WTC11 (cell line): ENCODE results near the gene KRTAP1-4. TPM values are rescaled to one million over a fixed set of nuclear protein-coding genes. Genes with fewer than 3 reads are reported as not detected.

Experiments used
- ATAC-seq: fragments of 200-7000 bp; cut with Tn5 transposase; 2 replicates; pipeline ENCODE4 v1.10.0; 2021; ENCODE audit warnings: mild to moderate bottlenecking, moderate library complexity
- CTCF ChIA-PET: fragments of 300-600 bp; sonication (Branson Sonifier 250); formaldehyde crosslinking; loops from one replicate; lab custom pipeline; 2021; ENCODE audit warnings: antibody characterized with exemption; lab: Charles Lee
- POLR2A ChIA-PET: fragments of 350-600 bp; sonication (Branson Sonifier 250); formaldehyde crosslinking; loops from one replicate; lab custom pipeline; 2021; ENCODE audit warnings: antibody characterized with exemption; lab: Charles Lee
- DNase-seq: peaks from one replicate; pipeline ENCODE4 v3.0.0; 2021; ENCODE audit warnings: low spot score
- H3K27ac Mint-ChIP-seq: 2 replicates; pipeline ENCODE4 v1.8.0; 2021; ENCODE audit warnings: mixed read lengths
- H3K27me3 Mint-ChIP-seq: 2 replicates; pipeline ENCODE4 v1.8.0; 2021; ENCODE audit warnings: low read depth, mild to moderate bottlenecking, moderate library complexity, mixed read lengths
- H3K36me3 Mint-ChIP-seq: 2 replicates; pipeline ENCODE4 v1.8.0; 2021; ENCODE audit warnings: mixed read lengths
- H3K4me1 Mint-ChIP-seq: 2 replicates; pipeline ENCODE4 v1.8.0; 2022; ENCODE audit warnings: mixed read lengths
- H3K4me3 Mint-ChIP-seq: 2 replicates; pipeline ENCODE4 v1.8.0; 2021; ENCODE audit warnings: mild to moderate bottlenecking, moderate library complexity, mixed read lengths
- H3K9me3 Mint-ChIP-seq: 2 replicates; pipeline ENCODE4 v1.8.0; 2021; ENCODE audit warnings: mixed read lengths
- ATF1 ChIP-seq: sonication (generic); formaldehyde crosslinking; IDR thresholded peaks from 2 replicates; pipeline ENCODE4 v1.8.1; 2023; ENCODE audit warnings: mild to moderate bottlenecking, moderate library complexity, missing genetic modification reagents
- ATF2 ChIP-seq: sonication (generic); formaldehyde crosslinking; IDR thresholded peaks from 2 replicates; pipeline ENCODE4 v1.8.1; 2022; ENCODE audit warnings: low read depth, missing genetic modification reagents, borderline replicate concordance
- E2F5 ChIP-seq: sonication (generic); formaldehyde crosslinking; IDR thresholded peaks from 2 replicates; pipeline ENCODE4 v1.8.1; 2022; ENCODE audit warnings: mild to moderate bottlenecking, moderate library complexity, missing genetic modification reagents
- EMX1 ChIP-seq: fragments of 250-450 bp; sonication (Bioruptor Pico); IDR thresholded peaks from 2 replicates; pipeline ENCODE4 v1.8.0; 2021; ENCODE audit warnings: mild to moderate bottlenecking
- ESRRA ChIP-seq: sonication (generic); formaldehyde crosslinking; IDR thresholded peaks from 2 replicates; pipeline ENCODE4 v1.8.1; 2022; ENCODE audit warnings: mild to moderate bottlenecking, missing genetic modification reagents, borderline replicate concordance
- JUN ChIP-seq: sonication (generic); formaldehyde crosslinking; IDR thresholded peaks from 2 replicates; pipeline ENCODE4 v1.8.0; 2023; ENCODE audit warnings: mild to moderate bottlenecking, missing genetic modification reagents
- MXD4 ChIP-seq: fragments of 250-450 bp; sonication (Bioruptor Pico); IDR thresholded peaks from 2 replicates; pipeline ENCODE4 v1.8.0; 2021; ENCODE audit warnings: mild to moderate bottlenecking, moderate library complexity, borderline replicate concordance
- SOX15 ChIP-seq: fragments of 250-450 bp; sonication (Bioruptor Pico); IDR thresholded peaks from 2 replicates; pipeline ENCODE4 v1.9.0; 2021; ENCODE audit warnings: mild to moderate bottlenecking
- SP1 ChIP-seq: sonication (generic); formaldehyde crosslinking; conservative IDR thresholded peaks from 2 replicates; pipeline ENCODE4 v1.8.1; 2022; ENCODE audit warnings: missing genetic modification reagents
- TCF7 ChIP-seq: sonication (generic); formaldehyde crosslinking; IDR thresholded peaks from 2 replicates; pipeline ENCODE4 v1.8.0; 2022; ENCODE audit warnings: mild to moderate bottlenecking, low read depth, missing genetic modification reagents, moderate library complexity
- TEAD4 ChIP-seq: sonication (generic); formaldehyde crosslinking; IDR thresholded peaks from 2 replicates; pipeline ENCODE4 v1.8.0; 2022; ENCODE audit warnings: mild to moderate bottlenecking, missing genetic modification reagents
- ZBTB21 ChIP-seq: sonication (generic); formaldehyde crosslinking; IDR thresholded peaks from 2 replicates; pipeline ENCODE4 v1.8.1; 2023; ENCODE audit warnings: mild to moderate bottlenecking, missing genetic modification reagents, borderline replicate concordance
- ZNF423 ChIP-seq: fragments of 250-450 bp; sonication (Bioruptor Pico); IDR thresholded peaks from 2 replicates; pipeline ENCODE4 v2.1.2; 2022; ENCODE audit warnings: mild to moderate bottlenecking, moderate library complexity
- ZNF512 ChIP-seq: sonication (generic); formaldehyde crosslinking; IDR thresholded peaks from 2 replicates; pipeline ENCODE4 v1.8.1; 2022; ENCODE audit warnings: missing genetic modification reagents, borderline replicate concordance
- total RNA-seq: library from RNA; stranded (reverse); gene quantifications from 3 replicates; pipeline ENCODE4 v1.2.3, GENCODE V29; 2021
- TF ChIP-seq, protein P1 (sequence below): fragments of 250-450 bp; sonication (Bioruptor Pico); IDR thresholded peaks from 2 replicates; pipeline ENCODE4 v1.9.0; 2021; ENCODE audit warnings: mild to moderate bottlenecking
- TF ChIP-seq, protein P2 (sequence below): sonication (generic); formaldehyde crosslinking; IDR thresholded peaks from 2 replicates; pipeline ENCODE4 v1.8.1; 2023; ENCODE audit warnings: mild to moderate bottlenecking, moderate library complexity, missing genetic modification reagents
- TF ChIP-seq, protein P3 (sequence below): sonication (generic); formaldehyde crosslinking; conservative IDR thresholded peaks from 2 replicates; pipeline ENCODE4 v1.8.1; 2023; ENCODE audit warnings: mild to moderate bottlenecking, low read depth, missing genetic modification reagents, moderate library complexity
- TF ChIP-seq, protein P4 (sequence below): sonication (generic); formaldehyde crosslinking; IDR thresholded peaks from 2 replicates; pipeline ENCODE4 v1.8.1; 2023; ENCODE audit warnings: mild to moderate bottlenecking, missing genetic modification reagents, borderline replicate concordance

Gene KRTAP1-4
- total RNA-seq, 1 experiment from 2014 or later: not detected

- TF ChIP-seq ZNF512 (CRISPR knock-in tag) (no peak), SP1 (no peak), ATF1 (no peak), JUN (CRISPR knock-in tag) (no peak)
- TF ChIP-seq, all 79 proteins: peak for 0
Measured at GRCh38 chr17:41063449-41063848, 33.5 kb upstream of the KRTAP1-4 start (continued).

DNA sequence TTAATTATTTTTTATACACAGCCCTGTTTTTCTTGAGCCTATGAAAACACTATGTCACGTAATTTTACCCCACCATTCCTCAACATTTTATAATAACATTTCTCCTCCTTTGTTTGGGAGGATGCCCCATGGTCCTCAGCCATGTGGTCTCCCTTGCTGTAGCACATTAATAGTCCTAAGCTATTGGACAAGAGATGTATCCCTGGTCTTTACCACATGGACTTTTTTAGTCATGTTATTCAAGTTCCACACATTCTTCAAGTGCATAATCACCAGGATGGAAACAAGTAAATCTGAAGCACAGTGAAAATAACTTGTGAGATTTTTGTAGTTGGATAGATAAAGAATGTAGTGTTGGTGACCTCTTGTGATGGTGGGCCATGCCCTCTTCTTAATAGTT, 32.0 kb upstream of the KRTAP1-4 start:
- no peak for TF ChIP-seq ZNF423 (CRISPR knock-in tag)
- TF ChIP-seq, protein P1, sequence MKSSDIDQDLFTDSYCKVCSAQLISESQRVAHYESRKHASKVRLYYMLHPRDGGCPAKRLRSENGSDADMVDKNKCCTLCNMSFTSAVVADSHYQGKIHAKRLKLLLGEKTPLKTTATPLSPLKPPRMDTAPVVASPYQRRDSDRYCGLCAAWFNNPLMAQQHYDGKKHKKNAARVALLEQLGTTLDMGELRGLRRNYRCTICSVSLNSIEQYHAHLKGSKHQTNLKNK (CRISPR knock-in tag): no peak
- no peak for TF ChIP-seq EMX1
- TF ChIP-seq ESRRA (CRISPR knock-in tag): no peak
- TF ChIP-seq ZBTB21 (CRISPR knock-in tag): no peak
- TF ChIP-seq TEAD4: no peak
- TF ChIP-seq ATF2 (CRISPR knock-in tag): no peak
- TF ChIP-seq, protein P2, sequence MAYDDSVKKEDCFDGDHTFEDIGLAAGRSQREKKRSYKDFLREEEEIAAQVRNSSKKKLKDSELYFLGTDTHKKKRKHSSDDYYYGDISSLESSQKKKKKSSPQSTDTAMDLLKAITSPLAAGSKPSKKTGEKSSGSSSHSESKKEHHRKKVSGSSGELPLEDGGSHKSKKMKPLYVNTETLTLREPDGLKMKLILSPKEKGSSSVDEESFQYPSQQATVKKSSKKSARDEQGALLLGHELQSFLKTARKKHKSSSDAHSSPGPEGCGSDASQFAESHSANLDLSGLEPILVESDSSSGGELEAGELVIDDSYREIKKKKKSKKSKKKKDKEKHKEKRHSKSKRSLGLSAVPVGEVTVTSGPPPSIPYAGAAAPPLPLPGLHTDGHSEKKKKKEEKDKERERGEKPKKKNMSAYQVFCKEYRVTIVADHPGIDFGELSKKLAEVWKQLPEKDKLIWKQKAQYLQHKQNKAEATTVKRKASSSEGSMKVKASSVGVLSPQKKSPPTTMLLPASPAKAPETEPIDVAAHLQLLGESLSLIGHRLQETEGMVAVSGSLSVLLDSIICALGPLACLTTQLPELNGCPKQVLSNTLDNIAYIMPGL (CRISPR knock-in tag): no peak
- no peak for TF ChIP-seq JUN (CRISPR knock-in tag)
- no peak for TF ChIP-seq SOX15
- no peak for TF ChIP-seq TCF7
- TF ChIP-seq, protein P3, sequence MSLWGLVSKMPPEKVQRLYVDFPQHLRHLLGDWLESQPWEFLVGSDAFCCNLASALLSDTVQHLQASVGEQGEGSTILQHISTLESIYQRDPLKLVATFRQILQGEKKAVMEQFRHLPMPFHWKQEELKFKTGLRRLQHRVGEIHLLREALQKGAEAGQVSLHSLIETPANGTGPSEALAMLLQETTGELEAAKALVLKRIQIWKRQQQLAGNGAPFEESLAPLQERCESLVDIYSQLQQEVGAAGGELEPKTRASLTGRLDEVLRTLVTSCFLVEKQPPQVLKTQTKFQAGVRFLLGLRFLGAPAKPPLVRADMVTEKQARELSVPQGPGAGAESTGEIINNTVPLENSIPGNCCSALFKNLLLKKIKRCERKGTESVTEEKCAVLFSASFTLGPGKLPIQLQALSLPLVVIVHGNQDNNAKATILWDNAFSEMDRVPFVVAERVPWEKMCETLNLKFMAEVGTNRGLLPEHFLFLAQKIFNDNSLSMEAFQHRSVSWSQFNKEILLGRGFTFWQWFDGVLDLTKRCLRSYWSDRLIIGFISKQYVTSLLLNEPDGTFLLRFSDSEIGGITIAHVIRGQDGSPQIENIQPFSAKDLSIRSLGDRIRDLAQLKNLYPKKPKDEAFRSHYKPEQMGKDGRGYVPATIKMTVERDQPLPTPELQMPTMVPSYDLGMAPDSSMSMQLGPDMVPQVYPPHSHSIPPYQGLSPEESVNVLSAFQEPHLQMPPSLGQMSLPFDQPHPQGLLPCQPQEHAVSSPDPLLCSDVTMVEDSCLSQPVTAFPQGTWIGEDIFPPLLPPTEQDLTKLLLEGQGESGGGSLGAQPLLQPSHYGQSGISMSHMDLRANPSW (CRISPR knock-in tag): no peak
- ChIA-PET CTCF (no interaction called here), POLR2A (no interaction called here)
- Mint-ChIP-seq H3K4me1 (peaks cover 17% of the 10 kb centered on the region), H3K27ac (no peak overlapping the region), H3K36me3 (peaks cover 4% of the 10 kb centered on the region; the same call in 1 of the 2 replicates), H3K9me3 (peaks cover 8% of the 10 kb centered on the region), H3K27me3 (no peaks in the 10 kb centered on the region), H3K4me3 (no peak overlapping the region)
- DNase-seq (no peak), ATAC-seq (no peak)

- CTCF ChIA-PET: interaction anchor here (1.1 kb wide), 1 partner anchor 21 kb away, joined by 3 read pairs; no protein-coding TSS in a partner anchor
- Mint-ChIP-seq H3K4me1 (peaks cover 13% of the 10 kb centered on the region), H3K27me3 (no peaks in the 10 kb centered on the region), H3K9me3 (peaks cover 8% of the 10 kb centered on the region), H3K36me3 (peaks cover 4% of the 10 kb centered on the region; the same call in 1 of the 2 replicates), H3K4me3 (no peak within 1 kb of the TSS), H3K27ac (peak within 1 kb of the TSS; percentile 60; the same call in 1 of the 2 replicates)
- ATAC-seq: peak; percentile 16; the same call in 1 of the 2 replicates
- POLR2A ChIA-PET: no interaction called here
- DNase-seq: no peak
- TF ChIP-seq ZNF512 (CRISPR knock-in tag) (no peak), E2F5 (CRISPR knock-in tag) (no peak), MXD4 (CRISPR knock-in tag) (no peak)
- TF ChIP-seq, protein P4, sequence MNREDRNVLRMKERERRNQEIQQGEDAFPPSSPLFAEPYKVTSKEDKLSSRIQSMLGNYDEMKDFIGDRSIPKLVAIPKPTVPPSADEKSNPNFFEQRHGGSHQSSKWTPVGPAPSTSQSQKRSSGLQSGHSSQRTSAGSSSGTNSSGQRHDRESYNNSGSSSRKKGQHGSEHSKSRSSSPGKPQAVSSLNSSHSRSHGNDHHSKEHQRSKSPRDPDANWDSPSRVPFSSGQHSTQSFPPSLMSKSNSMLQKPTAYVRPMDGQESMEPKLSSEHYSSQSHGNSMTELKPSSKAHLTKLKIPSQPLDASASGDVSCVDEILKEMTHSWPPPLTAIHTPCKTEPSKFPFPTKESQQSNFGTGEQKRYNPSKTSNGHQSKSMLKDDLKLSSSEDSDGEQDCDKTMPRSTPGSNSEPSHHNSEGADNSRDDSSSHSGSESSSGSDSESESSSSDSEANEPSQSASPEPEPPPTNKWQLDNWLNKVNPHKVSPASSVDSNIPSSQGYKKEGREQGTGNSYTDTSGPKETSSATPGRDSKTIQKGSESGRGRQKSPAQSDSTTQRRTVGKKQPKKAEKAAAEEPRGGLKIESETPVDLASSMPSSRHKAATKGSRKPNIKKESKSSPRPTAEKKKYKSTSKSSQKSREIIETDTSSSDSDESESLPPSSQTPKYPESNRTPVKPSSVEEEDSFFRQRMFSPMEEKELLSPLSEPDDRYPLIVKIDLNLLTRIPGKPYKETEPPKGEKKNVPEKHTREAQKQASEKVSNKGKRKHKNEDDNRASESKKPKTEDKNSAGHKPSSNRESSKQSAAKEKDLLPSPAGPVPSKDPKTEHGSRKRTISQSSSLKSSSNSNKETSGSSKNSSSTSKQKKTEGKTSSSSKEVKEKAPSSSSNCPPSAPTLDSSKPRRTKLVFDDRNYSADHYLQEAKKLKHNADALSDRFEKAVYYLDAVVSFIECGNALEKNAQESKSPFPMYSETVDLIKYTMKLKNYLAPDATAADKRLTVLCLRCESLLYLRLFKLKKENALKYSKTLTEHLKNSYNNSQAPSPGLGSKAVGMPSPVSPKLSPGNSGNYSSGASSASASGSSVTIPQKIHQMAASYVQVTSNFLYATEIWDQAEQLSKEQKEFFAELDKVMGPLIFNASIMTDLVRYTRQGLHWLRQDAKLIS (CRISPR knock-in tag): no peak
Measured at GRCh38 chr17:41060052-41060604, 30.1 kb upstream of the KRTAP1-4 start, which contains the start of gene KRTAP2-3. Gene KRTAP2-3 (minus strand): TSS chr17:41060114. CDS start chr17:41060050, 64 bp downstream.
